Mucosa of stomach (tissue), 1 donor: ENCODE data around the gene C1orf146.
"Not testable (repeated sequence)": the region's sequence is repeated elsewhere in the genome, so short reads cannot be mapped to it uniquely, and the experiment has no call there.

ENCODE experiments used
- H3K27me3 ChIP-seq: one replicate; pipeline ENCODE4 v1.7.0; 2013; ENCODE audit warnings: mild to moderate bottlenecking, low read length; ENCODE audit not compliant: control insufficient read depth, insufficient read depth
- H3K36me3 ChIP-seq: one replicate; pipeline ENCODE4 v1.7.0; 2013; ENCODE audit warnings: low read length; ENCODE audit not compliant: control insufficient read depth, insufficient read depth
- H3K4me1 ChIP-seq: one replicate; pipeline ENCODE4 v1.7.0; 2013; ENCODE audit warnings: mild to moderate bottlenecking, low read length; ENCODE audit not compliant: control insufficient read depth, insufficient read depth
- H3K4me3 ChIP-seq: one replicate; pipeline ENCODE4 v1.7.0; 2013; ENCODE audit warnings: low read length
- H3K9ac ChIP-seq: one replicate; pipeline ENCODE4 v1.7.0; 2013; ENCODE audit warnings: mild to moderate bottlenecking, low read length, moderate library complexity
- H3K9me3 ChIP-seq: one replicate; pipeline ENCODE4 v1.7.0; 2013; ENCODE audit warnings: mild to moderate bottlenecking, low read length, moderate library complexity; ENCODE audit not compliant: control insufficient read depth
- donor health status: Pancreatic carcinoma.

C1orf146 gene

DNA sequence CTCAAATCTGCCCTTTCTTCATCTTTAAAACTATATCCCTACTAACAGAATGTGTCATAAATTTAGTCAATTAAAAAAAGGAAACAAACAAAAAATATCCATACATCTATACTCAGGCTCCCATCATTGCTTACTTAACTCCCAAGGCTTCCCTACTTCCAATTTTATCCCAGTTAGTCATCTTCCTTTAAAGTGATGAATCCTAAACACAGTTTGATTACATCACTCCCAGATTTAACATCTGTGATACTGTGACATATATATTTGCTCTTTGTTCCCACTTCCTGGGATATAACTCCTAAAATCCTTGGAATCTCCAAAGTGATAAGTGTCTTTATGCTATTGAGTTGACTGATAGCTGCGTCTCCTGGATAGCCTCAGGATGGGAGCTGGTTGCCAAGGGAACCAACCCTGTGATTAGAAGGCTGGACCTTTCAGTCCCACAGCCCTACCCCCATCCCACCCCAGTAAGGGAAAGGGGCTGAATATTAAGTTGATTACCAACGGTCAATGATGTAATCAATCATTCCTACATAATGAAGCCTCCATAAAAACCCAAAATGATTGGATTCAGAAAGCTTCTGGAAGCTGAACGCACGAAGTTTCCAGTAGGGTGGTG is 59.5 kb downstream of the C1orf146 start:
- no peak overlapping the region for H3K4me3 ChIP-seq
- H3K9ac ChIP-seq: no peak overlapping the region
- H3K4me1 ChIP-seq: no peaks in the 10 kb centered on the region
- H3K9me3 ChIP-seq: no peaks in the 10 kb centered on the region
- H3K27me3 ChIP-seq: no peaks in the 10 kb centered on the region
- no peaks in the 10 kb centered on the region for H3K36me3 ChIP-seq

DNA sequence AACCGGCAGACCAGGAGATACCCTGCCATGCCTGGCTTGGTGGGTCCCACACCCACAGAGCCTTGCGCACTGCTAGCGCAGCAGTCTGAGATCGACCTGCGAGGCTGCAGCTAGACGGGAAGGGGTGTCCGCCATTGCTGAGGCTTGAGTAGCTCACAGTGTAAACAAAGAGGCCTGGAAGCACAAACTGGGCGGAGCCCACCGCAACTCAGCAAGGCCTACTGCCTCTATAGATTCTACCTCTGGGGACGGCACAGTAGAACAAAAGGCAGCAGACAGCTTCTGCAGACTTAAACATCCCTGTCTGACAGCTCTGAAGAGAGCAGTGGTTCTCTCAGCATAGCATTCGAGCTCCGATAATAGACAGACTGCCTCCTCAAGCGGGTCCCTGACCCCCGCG is 62.1 kb downstream of the C1orf146 start:
- H3K4me3 ChIP-seq, H3K9me3 ChIP-seq, H3K27me3 ChIP-seq, H3K36me3 ChIP-seq, H3K9ac ChIP-seq, H3K4me1 ChIP-seq: not testable (repeated sequence)

DNA sequence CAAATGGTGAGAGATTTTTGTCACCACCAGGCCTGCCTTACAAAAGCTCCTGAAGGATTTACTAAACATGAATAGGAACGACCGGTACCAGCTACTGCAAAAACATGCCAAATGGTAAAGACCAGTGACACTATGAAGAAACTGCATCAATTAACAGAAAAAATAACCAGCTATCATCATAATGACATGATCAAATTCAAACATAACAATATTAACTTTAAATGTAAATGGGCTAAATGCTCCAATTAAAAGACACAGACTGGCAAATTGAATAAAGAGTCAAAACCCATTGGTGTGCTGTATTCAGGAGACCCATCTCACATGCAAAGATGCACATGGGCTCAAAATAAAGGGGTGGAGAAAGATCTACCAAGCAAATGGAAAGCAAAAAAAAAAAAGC is 63.7 kb downstream of the C1orf146 start:
- not testable (repeated sequence) for H3K4me1 ChIP-seq, H3K9ac ChIP-seq, H3K9me3 ChIP-seq, H3K4me3 ChIP-seq, H3K27me3 ChIP-seq, H3K36me3 ChIP-seq

DNA sequence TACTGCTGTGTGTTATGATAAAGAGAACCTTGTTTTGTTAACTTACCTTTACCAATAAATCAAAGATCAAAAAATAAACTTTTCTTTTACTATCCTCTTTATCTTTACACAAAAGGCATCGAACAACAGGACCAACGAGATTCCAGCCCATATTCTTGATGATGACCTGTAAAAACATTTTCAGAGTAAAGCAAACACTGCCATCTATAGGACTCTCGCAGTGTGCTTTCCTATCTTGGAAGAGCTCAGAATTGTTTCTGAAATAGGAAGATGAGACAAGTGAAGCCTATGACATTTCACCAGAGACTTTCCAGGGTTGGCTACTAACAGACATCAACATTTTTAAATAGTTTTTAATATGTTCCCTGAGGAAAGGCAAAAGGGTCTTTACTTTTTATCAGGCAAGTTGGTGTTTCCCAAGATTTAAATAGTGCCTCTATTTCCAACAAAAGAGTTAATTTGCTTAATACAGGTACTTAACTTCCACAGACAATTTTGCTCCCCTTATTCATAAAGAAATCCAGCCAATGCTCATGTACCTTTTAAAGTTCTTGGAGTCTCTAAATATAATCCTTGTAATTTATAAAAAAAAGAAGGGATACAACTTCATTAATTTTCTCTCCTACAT is 73.8 kb downstream of the C1orf146 start:
- H3K36me3 ChIP-seq: no peaks in the 10 kb centered on the region
- no peaks in the 10 kb centered on the region for H3K27me3 ChIP-seq
- H3K4me3 ChIP-seq: no peak overlapping the region

More for the DNA sequence above, 73.8 kb downstream of the C1orf146 start:
- Histone ChIP-seq H3K9me3 (no peaks in the 10 kb centered on the region), H3K9ac (no peak overlapping the region), H3K4me1 (no peaks in the 10 kb centered on the region)
